LNCAP (cell line): ENCODE data around the gene APOC3.

Source experiments
- TF ChIP-seq, protein P1 (sequence below): fragments of 450-650 bp; IDR thresholded peaks from 2 replicates; pipeline ENCODE4 v1.5.1; 2017; ENCODE audit warnings: mild to moderate bottlenecking

The APOC3 gene

DNA sequence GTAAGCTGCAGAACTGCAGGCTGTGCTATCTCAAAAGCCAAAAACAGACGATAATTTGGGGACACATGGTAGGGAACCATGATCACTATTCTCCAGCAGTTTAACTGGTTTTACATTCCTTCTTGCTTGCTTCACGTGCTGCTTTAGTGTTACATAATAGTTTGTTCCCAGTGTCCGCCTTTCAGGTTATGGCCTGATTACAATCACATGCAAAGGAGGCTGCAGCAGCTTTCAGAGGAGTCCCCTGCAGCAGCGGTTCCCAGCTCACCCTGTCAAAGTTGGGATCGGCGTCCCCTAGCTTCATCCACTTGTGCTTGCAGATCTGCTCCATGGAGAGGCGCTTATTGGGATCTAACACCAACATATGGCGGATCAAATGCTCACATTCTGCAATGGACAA is 46.9 kb downstream of the APOC3 start:
- TF ChIP-seq, protein P1, sequence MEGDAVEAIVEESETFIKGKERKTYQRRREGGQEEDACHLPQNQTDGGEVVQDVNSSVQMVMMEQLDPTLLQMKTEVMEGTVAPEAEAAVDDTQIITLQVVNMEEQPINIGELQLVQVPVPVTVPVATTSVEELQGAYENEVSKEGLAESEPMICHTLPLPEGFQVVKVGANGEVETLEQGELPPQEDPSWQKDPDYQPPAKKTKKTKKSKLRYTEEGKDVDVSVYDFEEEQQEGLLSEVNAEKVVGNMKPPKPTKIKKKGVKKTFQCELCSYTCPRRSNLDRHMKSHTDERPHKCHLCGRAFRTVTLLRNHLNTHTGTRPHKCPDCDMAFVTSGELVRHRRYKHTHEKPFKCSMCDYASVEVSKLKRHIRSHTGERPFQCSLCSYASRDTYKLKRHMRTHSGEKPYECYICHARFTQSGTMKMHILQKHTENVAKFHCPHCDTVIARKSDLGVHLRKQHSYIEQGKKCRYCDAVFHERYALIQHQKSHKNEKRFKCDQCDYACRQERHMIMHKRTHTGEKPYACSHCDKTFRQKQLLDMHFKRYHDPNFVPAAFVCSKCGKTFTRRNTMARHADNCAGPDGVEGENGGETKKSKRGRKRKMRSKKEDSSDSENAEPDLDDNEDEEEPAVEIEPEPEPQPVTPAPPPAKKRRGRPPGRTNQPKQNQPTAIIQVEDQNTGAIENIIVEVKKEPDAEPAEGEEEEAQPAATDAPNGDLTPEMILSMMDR: no peak

DNA sequence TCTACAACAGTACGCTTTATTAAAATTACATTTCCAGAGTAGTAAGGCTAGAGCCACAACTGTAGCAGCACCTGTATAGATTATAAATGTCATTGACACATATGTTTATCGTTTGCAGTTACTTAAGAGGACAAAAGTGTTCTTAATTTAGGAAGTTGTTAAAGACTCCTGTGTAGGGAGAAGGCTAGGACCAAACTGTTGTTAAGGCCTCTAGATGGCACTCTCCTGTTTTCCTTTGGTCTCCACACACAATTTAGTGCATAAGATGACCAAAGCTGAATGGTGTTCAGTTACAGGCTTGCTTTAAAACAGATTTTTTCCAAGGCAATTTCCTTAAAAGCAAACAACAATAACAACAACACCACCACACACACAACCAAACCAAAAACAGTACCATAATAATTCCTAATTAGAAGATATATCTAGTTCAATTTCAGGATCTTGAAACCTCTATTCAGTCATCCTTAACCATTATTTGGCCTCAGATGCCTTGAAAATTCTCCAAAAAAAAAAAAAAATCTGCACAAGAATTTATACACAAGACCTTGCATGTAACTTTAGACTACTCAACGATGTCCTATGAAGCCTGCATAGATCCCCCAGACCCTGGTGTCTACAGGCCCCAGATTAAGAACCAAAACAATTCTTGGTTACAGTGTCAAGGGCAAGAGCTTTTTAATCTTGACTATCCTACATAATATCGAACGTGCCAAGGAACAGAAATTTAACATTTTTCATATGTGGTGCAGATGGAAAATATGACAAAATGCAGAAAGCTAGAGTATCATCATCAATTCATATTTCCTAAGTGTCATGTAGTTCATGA is 50.3 kb downstream of the APOC3 start:
- TF ChIP-seq, protein P1: peak; percentile 82

DNA sequence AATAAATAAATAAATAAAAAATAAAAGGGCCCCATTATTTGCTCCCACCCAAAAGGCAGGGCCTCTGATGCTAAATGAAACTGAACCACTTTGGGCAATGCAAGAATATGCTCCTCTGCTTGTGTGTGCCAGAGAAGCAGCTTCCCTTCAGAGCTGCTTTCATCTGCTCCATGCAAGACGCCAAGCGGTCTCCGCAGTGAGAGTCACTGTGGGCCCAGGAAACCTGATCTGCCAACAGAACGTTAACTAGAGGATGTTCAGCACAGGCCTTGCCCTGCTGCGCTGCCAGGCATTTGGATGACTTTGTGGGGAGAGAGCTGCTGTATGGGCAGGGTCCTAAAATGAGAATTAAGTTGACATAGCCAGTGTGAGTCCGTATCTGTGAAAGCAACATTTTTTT is 51.4 kb downstream of the APOC3 start:
- TF ChIP-seq, protein P1: no peak

DNA sequence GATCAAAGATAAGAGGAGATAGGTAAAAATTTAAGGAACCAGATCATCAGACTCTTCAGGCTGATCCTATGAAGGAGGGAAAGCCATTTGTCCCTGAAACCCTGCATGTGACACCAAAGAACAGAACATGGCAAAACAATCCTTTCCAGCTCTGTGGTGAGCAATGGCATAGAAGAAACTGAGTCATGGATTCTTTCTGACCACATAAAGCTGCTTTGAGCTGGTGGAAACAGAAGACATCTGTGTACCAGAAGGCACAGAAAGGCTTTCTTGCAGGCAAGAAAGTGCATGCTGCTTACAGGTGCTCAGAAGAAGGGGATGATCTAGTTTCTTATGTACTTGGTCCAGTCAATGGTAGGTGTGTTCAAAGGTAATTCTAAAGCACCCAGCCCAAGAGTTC is 52.7 kb downstream of the APOC3 start:
- TF ChIP-seq, protein P1: no peak
